Cardiac fibroblast (primary cell): Measurements from ENCODE around the gene PRKG1.
"Not testable (repeated sequence)": the region's sequence is repeated elsewhere in the genome, so short reads cannot be mapped to it uniquely, and the experiment has no call there.

ENCODE experiments used
- DNase-seq, 2 donors: peaks; one replicate each; pipeline versions ENCODE4 v3.0.0 to v3.0.0-alpha.2; 2010; ENCODE audit warnings: low read depth in 2 of 2
- H3K4me3 ChIP-seq, 2 donors: replicated peaks in 1 of 2; 1 replicate in 1 of 2; 2 replicates in 1 of 2; pipeline ENCODE4 v1.5.1; 2011; ENCODE audit warnings: low read depth in 2 of 2, low read length in 2 of 2, mild to moderate bottlenecking in 2 of 2, moderate library complexity in 1 of 2
- TF ChIP-seq, protein P1 (sequence below): IDR thresholded peaks from one replicate; pipeline ENCODE4 v1.5.1; 2011; ENCODE audit warnings: low read depth, mild to moderate bottlenecking, low read length, inconsistent platforms

PRKG1 gene

DNA sequence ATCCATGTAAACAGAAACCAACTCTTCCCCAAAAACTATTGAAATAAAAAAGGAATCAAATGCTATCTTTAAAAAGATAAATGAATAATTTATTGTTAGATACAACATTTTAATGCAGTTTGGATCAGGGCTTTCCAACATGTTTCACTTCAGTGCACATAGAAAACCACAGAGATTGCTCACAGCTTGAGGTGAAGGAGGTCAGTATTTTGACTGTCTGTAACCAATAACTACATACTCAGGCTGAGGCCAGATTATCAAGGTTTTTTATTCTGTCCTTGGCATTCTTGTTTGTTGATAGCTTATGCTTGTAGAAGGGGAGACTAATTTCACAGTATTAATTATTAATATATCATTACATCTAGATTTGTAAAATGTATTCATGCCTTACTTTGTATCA is 195.5 kb downstream of the PRKG1 start:
- no peak overlapping the region for H3K4me3 ChIP-seq
- TF ChIP-seq, protein P1, sequence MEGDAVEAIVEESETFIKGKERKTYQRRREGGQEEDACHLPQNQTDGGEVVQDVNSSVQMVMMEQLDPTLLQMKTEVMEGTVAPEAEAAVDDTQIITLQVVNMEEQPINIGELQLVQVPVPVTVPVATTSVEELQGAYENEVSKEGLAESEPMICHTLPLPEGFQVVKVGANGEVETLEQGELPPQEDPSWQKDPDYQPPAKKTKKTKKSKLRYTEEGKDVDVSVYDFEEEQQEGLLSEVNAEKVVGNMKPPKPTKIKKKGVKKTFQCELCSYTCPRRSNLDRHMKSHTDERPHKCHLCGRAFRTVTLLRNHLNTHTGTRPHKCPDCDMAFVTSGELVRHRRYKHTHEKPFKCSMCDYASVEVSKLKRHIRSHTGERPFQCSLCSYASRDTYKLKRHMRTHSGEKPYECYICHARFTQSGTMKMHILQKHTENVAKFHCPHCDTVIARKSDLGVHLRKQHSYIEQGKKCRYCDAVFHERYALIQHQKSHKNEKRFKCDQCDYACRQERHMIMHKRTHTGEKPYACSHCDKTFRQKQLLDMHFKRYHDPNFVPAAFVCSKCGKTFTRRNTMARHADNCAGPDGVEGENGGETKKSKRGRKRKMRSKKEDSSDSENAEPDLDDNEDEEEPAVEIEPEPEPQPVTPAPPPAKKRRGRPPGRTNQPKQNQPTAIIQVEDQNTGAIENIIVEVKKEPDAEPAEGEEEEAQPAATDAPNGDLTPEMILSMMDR: no peak
- peak in 1 of 2 donors; percentile 32 for DNase-seq

DNA sequence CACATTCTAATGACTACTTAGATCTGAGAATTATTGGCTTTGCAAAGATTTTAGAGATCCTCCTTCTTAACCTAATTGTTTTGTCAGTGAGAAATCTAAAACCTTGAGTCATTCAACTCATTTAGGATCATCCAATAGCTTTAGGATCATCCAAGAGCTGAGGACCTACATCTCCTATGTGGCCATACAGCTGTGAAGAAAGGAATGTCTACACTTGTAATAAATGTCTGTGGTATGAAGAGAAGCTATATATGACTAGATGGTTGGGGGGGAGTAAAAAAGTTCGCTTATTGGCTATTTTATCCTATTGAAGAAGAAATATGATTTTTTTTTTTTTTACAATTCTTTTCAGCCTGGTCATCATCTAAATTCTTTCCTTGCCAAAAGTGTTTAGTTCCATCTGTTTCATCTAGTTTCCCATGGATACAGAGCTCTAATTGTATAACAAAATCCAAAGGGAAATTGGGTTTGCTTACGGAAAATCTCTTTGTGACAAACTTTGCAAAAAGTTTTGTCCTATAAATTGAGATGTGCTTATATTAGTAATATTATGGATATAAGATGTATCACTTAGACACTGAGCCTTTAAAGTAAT is 196.7 kb downstream of the PRKG1 start:
- TF ChIP-seq, protein P1: no peak
- H3K4me3 ChIP-seq: no peak overlapping the region
- no peak for DNase-seq

DNA sequence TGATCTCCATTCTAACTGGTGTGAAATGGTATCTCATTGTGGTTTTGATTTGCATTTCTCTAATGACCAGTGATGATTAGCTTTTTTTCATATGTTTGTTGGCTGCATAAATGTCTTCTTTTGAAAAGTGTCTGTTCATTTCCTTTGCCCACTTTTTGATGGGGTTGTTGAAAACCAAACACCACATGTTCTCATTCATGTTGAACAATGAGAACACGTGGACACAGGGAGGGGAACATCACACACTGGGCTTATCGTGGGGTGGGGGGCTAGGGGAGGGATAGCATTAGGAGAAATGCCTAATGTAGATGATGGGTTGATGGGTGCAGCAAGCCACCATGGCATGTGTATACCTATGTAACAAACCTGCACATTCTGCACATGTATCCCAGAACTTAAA is 197.8 kb downstream of the PRKG1 start:
- DNase-seq: not testable (repeated sequence)

DNA sequence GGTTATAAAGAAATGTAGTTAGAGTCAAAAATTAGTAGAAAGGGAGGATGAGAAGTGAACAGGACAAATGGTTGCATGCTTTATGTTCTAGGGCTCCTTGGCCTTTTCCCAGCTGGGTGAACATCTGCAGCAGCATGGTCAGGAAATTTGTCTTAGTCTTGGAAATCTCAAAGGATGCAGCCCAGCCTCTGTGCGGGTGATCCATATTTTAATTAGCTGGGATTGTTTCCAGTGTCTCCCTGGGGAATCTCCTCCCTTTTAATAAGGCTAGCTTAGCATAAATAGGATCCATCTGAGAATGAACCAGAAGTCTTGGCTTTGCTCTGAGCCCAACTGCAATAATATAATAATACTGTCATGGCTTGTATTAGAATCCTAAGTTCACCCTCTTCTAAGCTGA is 198.3 kb downstream of the PRKG1 start:
- H3K4me3 ChIP-seq: no peak overlapping the region
- no peak for DNase-seq
- TF ChIP-seq, protein P1: no peak

More for the DNA sequence above, 197.8 kb downstream of the PRKG1 start:
- H3K4me3 ChIP-seq: not testable (repeated sequence)

DNA sequence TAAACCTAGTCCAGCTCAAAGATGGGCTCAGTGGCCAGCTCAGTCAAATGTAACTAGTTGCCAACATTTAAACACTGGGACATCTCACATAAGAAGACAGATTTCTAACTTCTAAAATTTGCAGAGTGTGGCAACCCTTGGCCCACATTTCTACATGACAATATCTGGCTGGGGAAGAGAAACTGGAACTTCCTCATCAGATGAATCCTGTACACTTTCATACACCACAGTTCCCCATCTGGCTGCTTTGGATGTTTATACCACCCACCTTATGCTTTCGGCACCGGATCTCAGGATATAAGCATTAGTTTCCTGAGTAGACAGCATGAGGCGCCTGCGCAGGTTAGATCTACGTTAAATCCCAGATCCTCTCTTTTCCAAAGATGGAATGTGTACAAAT is 199.3 kb downstream of the PRKG1 start:
- TF ChIP-seq, protein P1: no peak
- no peak for DNase-seq

DNA sequence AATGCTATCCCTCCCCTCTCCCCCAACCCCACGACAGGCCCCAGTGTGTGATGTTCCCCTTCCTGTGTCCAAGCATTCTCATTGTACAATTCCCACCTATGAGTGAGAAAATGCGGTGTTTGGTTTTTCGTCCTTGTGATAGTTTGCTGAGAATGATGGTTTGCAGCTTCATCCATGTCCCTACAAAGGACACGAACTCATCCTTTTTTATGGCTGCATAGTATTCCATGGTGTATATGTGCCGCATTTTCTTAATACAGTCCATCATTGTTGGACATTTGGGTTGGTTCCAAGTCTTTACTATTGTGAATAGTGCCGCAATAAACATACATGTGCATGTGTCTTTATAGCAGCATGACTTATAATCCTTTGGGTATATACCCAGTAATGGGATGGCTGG is 201.8 kb downstream of the PRKG1 start:
- not testable (repeated sequence) for DNase-seq, H3K4me3 ChIP-seq

More for the DNA sequence above, 199.3 kb downstream of the PRKG1 start:
- H3K4me3 ChIP-seq: no peak overlapping the region

DNA sequence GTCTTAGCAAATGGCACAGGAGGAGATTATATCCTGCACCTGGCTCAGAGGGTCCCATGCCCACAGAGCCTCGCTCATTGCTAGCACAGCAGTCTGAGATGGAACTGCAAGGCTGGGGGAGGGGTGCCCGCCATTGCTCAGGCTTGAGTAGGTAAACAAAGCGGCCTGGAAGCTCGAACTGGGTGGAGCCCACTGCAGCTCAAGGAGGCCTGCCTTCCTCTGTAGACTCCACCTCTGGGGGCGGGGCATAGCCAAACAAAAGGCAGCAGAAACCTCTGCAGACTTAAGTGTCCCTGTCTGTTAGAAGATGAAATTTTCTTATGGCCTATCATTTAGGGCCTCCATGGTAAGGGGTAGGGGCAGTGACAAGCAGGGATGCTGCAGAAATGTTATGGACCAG is 207.1 kb downstream of the PRKG1 start:
- not testable (repeated sequence) for H3K4me3 ChIP-seq

DNA sequence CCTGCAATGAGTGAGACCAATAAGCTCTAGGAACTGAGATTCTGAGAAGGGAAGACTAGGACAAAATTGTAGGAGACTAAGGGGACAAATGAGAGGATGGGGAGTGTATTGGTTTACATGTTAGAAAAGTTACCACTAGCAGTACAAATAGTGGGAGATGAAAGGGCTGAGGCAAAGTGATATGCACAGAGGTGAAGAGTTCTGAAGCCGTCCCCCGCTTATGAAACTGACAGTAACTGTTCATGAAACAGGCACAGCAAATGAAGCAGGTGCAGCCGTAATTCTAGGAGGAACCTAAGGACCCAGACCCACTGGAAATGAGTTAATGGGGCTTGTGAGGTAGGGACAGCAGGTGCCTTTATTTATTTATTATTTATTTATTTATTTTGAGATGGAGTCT is 211.3 kb downstream of the PRKG1 start:
- no peak for DNase-seq
- TF ChIP-seq, protein P1: no peak
- H3K4me3 ChIP-seq: no peak overlapping the region

More for the DNA sequence above, 207.1 kb downstream of the PRKG1 start:
- not testable (repeated sequence) for DNase-seq
